ENCODE results near the gene FCER1G.

DNA sequence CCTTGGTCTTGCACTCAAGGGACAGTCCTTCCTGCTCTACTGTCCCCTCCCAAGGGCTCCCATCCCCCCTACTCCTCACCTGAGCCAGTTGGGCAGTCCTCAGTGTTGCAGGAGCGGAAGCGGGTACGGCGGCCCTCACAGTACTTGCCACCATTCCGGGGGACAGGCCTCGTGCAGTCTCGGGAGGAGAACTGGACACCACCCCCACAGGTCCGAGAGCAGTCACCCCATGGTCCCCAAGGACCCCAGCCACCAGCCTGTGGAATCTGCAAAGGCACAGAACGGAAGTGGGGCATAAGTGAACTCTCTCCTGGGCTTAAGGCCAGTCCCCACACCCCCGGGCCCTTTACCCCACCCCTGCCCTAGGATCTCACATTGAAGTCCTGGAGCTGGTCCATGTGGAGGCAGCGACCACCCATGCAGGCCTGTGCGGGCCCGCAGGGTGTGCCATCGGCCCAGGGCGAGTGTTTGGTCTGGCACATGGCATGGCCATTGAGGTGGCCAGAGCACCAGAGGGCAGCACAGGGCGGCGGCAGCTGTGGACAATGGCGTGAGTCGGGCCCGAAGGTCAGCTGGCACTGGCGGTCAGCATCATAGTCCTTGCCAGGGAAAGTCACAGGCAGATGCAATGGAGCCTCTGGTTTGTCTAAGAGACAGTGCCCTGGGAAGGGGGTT is 21.4 kb upstream of the FCER1G start:
- TF ChIP-seq, protein P1, sequence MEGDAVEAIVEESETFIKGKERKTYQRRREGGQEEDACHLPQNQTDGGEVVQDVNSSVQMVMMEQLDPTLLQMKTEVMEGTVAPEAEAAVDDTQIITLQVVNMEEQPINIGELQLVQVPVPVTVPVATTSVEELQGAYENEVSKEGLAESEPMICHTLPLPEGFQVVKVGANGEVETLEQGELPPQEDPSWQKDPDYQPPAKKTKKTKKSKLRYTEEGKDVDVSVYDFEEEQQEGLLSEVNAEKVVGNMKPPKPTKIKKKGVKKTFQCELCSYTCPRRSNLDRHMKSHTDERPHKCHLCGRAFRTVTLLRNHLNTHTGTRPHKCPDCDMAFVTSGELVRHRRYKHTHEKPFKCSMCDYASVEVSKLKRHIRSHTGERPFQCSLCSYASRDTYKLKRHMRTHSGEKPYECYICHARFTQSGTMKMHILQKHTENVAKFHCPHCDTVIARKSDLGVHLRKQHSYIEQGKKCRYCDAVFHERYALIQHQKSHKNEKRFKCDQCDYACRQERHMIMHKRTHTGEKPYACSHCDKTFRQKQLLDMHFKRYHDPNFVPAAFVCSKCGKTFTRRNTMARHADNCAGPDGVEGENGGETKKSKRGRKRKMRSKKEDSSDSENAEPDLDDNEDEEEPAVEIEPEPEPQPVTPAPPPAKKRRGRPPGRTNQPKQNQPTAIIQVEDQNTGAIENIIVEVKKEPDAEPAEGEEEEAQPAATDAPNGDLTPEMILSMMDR (IDR thresholded peaks at IDR 0.05 in 8 of 11, conservative IDR thresholded peaks at IDR 0.05 in 3 of 11): peak in 5 of 11 experiments; percentile 27 to 50 (median 35)
- TF ChIP-seq POLR2A (IDR thresholded peaks at IDR 0.05) (no peak), POLR2AphosphoS5 (IDR thresholded peaks at IDR 0.05) (peak; percentile 32 to 69 (median 52))
